HG03457 (cell line): Measurements from ENCODE around the gene INPP5D.
"Not testable (repeated sequence)": the region's sequence is repeated elsewhere in the genome, so short reads cannot be mapped to it uniquely, and the experiment has no call there.

Experiments used
- ATAC-seq: cut with Tn5 transposase; IDR thresholded peaks from one replicate; pipeline ENCODE4 v1.9.1; 2021; ENCODE audit warnings: moderate number of reproducible peaks; ENCODE audit not compliant: unreplicated experiment

INPP5D gene

DNA sequence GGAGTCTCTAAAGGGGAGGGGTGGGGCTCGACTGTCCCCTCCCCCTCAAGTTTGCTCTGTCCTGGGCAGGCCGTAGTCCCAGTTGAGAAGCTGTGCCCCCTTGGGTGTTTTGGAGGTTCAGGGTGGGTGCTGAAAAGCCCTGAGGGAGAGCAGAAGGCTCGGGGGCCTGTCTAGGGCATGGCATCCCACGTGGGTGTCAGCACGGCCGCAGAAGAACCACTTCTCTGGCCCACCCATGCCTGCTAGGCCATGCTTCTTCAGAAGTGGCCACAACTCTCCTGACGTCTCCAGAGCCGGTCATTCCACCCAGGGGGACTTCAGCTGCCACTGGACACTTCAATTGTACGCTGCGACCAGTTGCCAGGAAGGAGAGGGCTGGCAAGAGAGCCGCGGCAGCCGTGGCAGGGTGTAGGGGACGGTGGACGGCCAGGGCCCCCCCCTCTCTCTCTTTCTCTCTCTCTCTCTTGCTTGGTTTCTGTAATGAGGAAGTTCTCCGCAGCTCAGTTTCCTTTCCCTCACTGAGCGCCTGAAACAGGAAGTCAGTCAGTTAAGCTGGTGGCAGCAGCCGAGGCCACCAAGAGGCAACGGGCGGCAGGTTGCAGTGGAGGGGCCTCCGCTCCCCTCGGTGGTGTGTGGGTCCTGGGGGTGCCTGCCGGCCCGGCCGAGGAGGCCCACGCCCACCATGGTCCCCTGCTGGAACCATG is at the start of gene INPP5D:
Gene INPP5D (plus strand): TSS at position 546 of the 704 bp plus-strand sequence. CDS start 137 bp downstream, at position 683.
- peak; percentile 30 for ATAC-seq

DNA sequence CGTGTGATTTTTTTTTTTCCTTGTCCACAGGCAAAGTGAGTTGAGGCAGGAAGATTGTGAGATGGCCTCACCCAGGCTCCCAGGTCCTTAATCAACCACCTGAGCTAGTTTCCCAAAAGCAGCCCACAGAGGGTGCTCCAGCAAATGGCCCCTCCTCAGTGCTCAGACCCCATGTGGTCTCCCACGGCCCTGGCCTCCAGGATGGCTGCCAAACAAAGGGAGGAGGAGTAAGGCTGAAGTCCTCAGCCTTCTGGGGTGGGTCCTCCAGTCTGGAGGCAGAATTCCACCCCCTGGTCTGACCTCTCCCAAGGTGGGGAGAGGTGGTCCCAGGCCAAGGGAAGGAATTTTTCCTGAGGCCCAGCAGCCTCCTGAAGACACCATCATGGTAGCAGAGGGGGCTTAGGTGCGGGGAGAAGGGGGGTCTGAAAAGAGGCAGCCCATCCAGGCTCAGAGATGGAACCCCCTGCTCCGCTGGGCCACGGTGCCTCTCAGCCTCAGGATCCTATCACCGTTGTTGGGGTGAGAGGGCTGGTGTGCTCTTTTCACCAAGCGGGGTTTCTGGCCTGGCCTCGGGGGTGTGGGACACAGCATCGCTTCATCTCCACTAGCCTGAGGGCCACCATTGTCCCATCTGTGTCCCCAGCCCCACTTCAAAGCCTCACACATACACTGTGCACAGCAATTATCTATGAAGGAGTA is 49.4 kb upstream of the INPP5D start:
- no peak for ATAC-seq

DNA sequence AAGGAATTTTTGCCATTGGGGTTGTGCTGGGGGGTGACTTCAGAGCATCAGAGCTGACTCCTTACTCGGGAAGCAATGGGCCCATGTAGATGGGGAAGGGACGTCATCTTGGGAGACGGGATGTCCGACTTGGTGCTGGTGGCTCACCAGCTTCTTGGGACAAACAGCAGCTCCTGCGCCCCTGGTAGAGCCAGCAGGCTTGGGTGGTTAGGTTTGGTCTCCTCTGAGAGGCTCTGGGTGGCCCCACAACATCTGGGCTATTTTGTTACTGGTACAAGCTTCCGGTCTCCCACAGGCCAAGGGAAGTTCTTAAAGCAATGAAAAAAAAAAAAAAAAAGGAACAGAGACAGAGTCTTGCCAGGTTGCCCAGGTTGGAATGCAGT is 48.9 kb upstream of the INPP5D start:
- ATAC-seq, result no peak

DNA sequence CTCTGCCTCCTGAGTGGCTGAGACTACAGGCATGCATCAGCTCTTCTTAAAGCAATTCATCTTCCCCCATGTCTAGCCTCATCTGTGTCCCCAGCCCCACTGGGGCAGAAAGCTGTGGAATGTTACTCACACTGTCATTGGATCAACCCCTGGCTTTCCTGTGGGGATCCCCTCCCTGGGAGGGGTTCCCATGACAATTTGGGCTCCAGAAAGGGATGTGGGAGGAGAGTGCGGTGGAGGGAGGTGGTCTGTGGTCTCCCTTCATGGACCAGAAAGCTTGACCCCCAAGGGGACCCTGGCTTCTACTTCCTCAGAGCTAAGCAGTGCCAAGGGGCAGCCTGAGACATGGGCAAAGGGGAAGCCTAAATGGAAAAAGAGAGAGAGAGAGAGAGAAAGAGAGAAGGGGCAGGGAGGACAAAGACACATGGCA is 48.4 kb upstream of the INPP5D start:
- ATAC-seq, result no peak

DNA sequence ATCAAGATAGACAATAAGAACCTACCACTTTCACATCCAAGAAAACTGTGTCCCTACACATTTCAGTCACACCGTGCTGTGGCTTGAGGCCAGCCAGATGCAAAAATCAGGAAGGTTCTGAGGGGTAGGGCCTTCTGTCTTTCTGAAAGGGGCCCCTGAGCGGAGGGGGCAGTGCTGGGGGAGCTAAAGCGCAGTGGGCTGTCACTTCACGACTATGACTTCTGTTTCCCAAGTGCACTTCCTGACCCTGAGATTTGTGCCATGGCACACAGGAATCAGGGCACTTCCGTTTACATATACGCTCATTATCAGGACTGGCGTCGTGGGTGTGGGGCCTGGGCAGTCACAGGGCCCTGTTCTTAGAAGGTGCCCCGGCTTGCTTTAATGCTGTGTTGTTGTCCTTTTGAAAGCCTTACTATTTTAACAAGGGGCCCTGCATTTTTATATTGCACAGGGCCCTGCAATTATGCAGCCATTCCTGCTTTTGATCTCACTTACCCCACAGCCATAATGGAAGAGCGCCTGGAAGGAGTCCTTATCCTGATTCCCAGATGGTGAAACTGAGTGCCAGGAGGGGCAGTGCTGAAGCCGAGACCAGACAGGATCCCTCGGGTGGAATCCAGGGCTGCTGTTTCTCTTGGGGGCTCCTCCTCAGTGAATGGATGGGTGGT is 47.7 kb upstream of the INPP5D start:
- ATAC-seq, result no peak

DNA sequence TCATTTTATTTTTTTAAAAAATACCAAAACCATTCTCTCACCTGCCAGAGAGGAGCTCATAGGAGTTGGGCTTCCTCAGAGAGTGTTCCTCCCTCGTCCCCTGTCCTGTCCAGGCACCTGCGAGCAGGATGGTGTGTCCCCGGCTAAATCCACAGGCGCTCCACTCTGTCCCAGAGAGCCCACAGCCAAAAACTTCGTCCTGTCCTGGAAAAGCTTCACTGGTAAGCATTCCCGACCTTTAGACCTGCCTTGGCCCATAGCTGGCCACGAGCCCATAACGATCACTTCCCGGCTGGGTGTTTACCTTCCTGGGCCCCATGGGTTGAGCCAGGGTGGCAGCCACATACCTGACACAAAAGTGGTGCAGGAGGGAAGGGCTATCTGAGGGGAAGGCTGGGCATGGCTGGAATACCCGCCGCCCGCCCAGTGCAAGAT is 47.1 kb upstream of the INPP5D start, which contains the start of gene NGEF:
Gene NGEF (minus strand): TSS at position 230 of the 435 bp plus-strand sequence. CDS start 38,366 bp downstream, outside the sequence.
- no peak for ATAC-seq

DNA sequence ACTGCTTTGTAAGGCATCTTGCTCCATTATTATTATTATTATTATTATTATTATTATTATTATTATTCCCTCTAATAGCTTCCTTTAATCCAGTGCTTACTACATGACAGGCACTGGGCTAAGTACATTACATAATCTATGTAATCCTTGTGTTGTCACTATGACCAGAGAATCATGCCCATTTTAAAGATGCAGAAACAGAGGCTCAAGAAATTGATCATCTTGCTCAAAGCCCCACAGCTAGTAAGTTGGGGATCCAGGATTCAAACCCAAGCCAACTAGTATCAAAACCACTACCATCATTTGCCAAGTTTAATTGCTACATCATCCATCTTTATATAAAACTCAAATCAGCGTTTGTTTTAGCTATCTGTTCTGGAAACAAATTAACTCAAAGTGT is 46.5 kb upstream of the INPP5D start:
- ATAC-seq, result no peak

DNA sequence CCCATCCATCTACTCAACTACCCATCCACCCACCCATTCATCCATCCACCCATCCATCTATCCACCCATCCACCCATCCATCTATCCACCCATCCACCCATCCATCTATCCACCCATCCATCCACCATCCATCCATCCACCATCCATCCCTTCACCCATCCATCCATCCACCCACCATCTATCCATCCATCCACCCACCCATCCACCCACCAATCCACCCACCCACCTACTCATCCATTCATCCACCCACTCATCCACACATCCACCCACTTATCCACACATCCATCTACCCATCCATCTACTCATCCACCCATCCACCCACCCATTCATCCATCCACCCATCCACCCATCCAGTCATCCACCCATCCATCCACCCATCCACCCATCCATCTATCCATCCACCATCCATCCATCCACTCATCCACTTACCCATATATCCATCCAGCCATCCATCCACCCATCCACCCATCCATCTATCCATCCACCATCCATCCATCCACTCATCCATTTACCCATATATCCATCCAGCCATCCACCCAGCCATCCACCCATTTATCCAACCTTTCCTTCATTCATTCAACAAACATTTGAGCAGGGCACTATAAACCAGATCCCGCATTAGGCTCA is 45.0 kb upstream of the INPP5D start:
- ATAC-seq, result no peak

DNA sequence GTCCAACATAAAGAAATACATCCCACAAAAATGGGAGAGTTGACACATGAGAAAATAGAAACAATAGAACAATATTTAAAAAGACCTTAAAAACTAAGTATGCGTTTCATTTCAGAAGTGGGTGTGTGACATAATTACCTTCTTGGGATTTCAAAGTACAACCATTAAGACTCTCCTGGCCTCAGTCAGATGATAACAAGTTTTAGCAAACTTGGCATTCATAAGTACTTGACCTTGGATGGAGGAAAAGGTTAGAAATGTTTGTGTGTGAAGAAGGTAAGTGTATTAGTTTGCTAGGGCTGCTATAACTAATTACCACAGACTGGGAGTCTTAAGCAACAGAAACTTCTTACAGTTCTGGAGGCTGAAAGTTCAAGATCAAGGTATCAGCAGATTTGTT is 42.2 kb upstream of the INPP5D start:
- no peak for ATAC-seq

DNA sequence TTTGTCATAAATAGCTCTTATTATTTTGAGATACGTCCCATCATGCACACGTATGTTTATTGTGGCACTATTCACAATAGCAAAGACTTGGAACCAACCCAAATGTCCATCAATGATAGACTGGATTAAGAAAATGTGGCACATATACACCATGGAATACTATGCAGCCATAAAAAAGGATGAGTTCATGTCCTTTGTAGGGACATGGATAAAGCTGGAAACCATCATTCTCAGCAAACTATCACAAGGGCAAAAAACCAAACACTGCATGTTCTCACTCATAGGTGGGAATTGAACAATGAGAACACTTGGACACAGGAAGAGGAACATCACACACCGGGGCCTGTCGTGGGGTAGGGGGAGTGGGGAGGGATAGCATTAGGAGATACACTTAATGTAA is 40.5 kb upstream of the INPP5D start:
- not testable (repeated sequence) for ATAC-seq

DNA sequence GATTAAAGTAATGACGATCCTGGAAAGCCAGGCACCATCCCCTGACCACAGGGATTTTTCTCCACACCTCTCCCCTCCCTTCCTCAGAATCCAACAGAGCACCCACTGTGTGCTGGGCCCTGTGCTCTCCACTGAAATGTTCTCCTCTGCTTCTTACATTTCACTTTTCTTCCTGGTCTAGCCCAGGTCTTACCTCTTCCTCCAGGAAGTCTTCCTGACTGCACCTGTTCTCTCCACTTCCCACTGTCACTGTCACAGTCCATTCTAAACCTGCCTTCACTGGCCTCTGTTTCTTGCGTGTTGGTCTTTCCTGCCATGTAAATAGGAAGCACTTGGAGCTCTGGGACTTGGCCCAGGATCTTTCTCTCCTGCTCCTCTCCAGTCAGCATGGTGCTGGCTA is 39.7 kb upstream of the INPP5D start:
- no peak for ATAC-seq

DNA sequence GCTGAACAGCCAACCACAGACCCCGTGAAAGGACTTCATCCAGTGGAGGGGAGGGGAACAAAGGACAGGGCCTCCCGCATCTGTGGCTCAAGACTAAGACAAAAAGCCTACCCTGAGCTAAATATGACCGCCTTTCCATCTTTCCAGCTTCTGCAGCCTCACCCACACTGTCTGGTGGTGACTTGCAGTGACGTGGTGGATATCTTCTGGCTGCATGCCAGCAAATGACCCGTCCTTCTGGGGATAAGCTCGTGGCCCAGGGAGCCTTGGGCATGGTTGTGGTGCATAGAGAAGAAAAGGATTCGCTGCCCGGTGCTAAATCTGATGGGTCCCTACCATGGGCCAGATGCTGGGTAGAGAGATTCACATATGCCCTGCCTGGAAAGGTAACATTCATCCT is 38.4 kb upstream of the INPP5D start:
- no peak for ATAC-seq

DNA sequence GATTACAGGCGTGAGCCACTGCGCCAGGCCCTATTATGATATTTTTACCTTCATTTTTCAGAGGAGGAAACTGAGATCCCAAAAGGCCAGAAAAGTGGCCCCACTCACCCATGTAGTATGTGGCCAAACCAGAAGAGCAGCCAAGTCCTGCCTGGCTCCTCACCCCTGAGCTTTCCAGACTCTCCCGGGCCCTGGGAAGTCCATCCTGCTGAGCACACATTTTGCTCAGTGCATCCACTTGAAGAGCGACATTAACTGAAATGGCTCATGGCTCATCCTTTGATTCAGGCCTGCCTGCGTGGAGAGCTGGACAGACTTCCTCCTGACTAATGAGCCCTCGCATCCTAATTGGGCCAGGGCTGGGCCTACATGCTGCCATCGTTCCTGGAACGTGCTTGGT is 37.6 kb upstream of the INPP5D start:
- ATAC-seq, result no peak

DNA sequence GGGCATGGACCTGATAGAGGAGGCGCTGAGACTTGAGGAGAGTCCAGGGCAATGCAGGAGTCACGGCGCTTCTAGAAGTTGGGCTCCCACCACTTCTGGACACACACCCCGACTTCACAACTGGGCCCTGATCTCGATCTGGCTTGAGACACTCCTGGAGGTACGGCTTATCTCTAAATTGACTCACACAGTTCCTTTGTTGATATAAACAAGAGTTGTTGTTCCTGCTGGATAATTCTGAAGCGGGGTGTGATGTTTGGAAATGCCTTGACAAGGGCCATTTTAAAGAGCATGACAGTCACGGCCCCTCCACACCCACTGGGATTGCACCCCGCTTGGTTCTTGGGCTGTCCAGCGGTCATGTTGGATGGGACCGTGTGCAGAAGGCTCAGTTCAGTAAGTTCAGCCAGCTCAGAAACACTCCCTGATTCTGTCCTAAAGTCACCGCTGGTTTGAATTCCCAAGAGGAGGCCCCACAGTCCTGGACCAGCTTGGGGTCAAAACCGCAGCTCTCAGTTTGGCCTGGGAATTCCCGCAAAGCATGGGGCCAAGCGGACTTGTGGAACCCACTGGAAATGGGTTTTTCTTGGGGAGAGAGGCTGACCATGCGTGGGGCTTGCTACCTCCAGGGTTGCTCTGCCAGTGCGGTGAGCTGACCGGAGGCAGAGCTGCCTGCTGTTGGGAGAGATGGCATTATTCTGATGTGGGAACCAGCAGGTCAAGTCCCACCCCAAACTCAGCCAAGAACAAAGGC is 37.0 kb upstream of the INPP5D start:
- no peak for ATAC-seq

DNA sequence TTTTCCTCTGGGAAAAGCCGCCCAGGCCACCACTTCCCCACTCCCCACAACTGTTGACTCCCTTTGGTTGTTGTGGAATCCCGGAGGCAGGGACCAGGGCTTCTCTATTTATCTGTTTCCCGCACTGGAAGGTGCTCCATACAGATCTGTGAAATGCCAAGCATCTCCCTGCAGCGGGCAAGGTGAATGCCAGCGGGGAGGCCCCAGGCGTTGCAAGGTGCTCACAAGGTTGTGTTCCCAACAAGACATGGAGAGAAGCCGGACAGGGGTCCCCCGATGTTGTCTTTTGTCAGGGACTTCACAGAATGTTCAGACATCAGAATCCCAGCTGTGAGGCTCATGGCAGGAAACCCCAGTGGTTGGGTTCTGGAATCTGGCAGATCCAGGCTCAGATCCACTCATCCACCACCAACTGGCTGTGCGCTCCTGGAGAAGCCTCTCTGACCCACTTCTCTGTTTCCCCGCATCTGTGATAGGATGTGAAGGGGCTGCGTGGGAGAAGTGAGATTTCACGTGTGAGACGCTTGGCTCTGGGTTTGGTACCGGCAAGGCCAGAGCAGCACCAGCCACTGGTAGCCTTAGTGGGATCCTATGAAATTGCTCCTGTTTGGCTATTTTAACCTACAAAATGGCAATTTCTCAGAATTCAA is 36.3 kb upstream of the INPP5D start:
- ATAC-seq, result no peak

DNA sequence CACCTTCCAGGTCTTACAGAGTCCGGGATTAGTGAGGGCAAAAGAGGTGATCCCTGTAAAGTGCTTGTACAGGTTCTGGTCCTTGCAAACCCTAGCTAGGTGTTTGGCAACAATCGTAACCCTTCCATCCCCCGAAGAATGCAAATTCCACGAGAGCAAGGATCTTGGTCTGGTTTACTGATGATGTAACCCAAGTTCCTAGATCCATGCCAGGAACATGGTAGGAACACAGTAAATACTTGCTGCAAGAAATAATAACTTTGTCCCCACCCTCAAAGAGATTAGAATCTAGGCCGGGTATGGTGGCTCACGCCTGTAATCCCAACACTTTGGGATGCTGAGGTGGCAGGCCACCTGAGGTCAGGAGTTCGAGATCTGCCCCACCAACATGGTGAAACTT is 34.4 kb upstream of the INPP5D start:
- no peak for ATAC-seq

DNA sequence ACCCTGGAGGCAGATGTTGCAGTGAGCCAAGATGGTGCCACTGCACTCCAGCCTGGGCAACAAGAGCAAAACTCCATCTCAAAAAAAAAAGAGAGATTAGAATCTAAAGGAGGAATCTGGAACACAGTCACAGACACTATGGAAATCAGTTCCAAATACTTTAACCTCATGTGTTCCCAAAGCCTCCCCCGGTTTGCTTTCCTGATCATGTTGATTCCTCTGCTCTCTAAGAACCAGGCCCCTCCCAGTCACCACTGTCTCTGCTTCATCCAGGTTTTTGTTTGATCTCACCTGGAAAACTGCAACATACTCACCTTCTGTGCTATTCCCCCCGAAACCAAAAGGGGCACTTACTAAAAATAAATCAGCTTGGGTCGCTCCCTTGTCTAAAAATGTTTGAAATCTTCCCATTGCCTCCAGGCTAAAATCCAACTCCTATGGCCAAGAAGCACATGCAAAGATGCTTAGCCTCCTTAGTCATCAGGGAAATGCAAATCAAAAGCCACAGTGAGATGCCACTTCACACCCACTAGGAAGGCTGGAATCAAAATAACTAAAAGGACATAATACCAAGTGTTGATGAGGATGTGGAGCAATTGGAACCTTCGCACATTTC is 33.8 kb upstream of the INPP5D start:
- ATAC-seq, result no peak

DNA sequence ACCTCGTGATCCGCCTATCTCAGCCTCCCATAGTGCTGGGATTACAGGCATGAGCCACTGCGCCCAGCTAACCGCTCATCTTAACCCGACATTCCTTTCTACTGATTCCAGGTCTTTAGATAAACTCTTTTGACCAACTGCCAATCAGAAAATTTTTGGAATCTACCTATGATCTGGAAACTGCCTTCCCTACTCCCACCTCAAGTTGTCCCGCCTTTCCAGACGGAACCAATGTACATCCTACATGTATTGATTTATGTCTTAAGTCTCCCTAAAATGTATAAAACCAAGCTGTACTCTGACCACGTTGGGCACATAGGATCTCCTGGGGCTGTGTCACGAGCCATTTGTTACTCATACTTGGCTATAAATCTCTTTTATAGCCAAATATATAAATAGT is 30.8 kb upstream of the INPP5D start:
- ATAC-seq, result no peak

DNA sequence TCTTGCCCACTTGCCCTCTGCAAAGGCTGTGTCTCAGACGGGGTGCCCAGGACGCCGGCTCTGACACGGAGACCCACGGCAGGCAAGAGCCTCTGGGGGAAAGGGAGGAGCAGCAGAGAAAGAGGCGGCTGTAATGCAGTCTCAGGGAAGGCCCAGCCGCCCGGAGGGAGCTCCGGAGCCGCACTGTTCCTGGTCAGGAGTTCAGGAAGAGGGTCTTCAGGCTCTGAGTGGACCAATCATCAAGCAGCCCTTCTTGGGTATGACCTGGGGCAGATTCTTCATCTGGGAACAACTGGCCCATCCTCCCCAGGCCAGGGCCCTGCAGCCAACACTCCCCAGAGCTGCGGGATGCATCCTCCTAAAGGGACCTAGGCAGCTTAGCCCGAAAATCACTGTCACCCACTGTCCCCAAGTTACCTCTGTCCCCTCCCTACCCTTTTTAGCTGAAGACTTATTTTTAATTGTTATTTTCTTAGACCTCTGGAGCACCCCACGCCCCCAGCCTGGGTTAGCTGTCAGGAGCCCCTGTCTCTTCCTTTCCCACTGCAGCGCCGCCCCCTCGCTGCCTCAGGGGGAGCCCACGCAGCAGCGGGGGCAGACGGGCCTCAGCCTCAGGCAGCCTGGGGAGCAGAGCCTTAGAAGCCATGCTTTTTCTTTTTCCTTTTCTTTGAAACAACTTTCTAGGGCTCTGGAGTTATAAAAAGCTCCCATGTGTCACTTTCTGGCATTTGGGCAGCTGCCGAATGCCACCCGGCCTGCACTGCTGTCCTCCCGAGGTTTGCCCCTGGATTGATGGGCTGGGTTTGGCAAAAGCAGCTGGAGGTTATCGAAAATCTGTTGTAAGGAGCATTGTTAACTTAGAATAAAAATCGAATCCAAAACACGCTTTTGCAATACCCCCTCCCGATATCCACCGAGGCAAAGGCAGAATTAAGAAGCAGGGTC is 28.3 kb upstream of the INPP5D start:
- ATAC-seq, result no peak
